ENCODE measurements around the gene RBM34.
"Not testable (repeated sequence)": the region's sequence is repeated elsewhere in the genome, so short reads cannot be mapped to it uniquely, and the experiment has no call there.

The RBM34 gene

GRCh38 chr1:235090406-235091069 lies 70.5 kb downstream of the RBM34 start:
- no peak for DNase-seq

- DNase-seq, result no peak
Observed at GRCh38 chr1:235088907-235089306, 72.1 kb downstream of the RBM34 start.

GRCh38 chr1:235088430-235088829 lies 72.6 kb downstream of the RBM34 start:
- DNase-seq, result no peak

- no peak for DNase-seq
Observed at GRCh38 chr1:235087906-235088305, 73.1 kb downstream of the RBM34 start.

GRCh38 chr1:235085411-235086117 lies 75.5 kb downstream of the RBM34 start:
- DNase-seq, result not testable (repeated sequence)
